PC-3 (cell line): ENCODE measurements around the gene CCDC185. TPM values are rescaled to one million over a fixed set of nuclear protein-coding genes. Genes with fewer than 3 reads are reported as not detected.

ENCODE experiments used
- ATAC-seq: fragments of 200-7000 bp; cut with Tn5 transposase; 2 replicates; pipeline ENCODE4 v1.9.1; 2020; ENCODE audit warnings: mild to moderate bottlenecking, moderate library complexity
- BruUV-seq: library from RNA; stranded (reverse); fragments of 400-500 nt; replicated peaks from 2 replicates; lab custom pipeline; 2021; lab: Mats Ljungman, UMichigan
- CTCF ChIA-PET: fragments of 300-600 bp; sonication (Branson Sonifier 250); formaldehyde crosslinking; loops from one replicate; lab custom pipeline; 2022; ENCODE audit warnings: antibody characterized with exemption; lab: Charles Lee
- POLR2A ChIA-PET: fragments of 300-600 bp; sonication (Branson Sonifier 250); formaldehyde crosslinking; loops from one replicate; lab custom pipeline; 2022; ENCODE audit warnings: antibody characterized with exemption; ENCODE audit not compliant: unreplicated experiment; lab: Charles Lee
- DNase-seq: peaks from one replicate; pipeline ENCODE4 v3.0.0-alpha.2; 2015
- H2AFZ ChIP-seq: fragments of 300-600 bp; sonication (generic); 2 replicates; pipeline ENCODE4 v1.6.0; 2016; ENCODE audit warnings: antibody characterized with exemption, low read length
- H3F3A ChIP-seq: fragments of 300-600 bp; sonication (generic); one replicate; pipeline ENCODE4 v1.6.0; 2017; ENCODE audit warnings: antibody characterized with exemption, low read length, control low read depth, mild to moderate bottlenecking; ENCODE audit not compliant: unreplicated experiment
- H3K27ac ChIP-seq: fragments of 300-600 bp; sonication (generic); 2 replicates; pipeline ENCODE4 v1.5.1; 2016; ENCODE audit warnings: mild to moderate bottlenecking, low read length
- H3K27me3 ChIP-seq: fragments of 300-600 bp; sonication (generic); 2 replicates; pipeline ENCODE4 v1.6.1; 2016; ENCODE audit warnings: low read length, mixed read lengths
- H3K36me3 ChIP-seq: fragments of 300-600 bp; sonication (generic); 2 replicates; pipeline ENCODE4 v1.6.1; 2016; ENCODE audit warnings: low read depth, mixed run types, low read length, mixed read lengths
- H3K4me1 ChIP-seq: fragments of 300-600 bp; sonication (generic); 2 replicates; pipeline ENCODE4 v1.5.1; 2016; ENCODE audit warnings: low read length; ENCODE audit not compliant: insufficient read depth
- H3K4me2 ChIP-seq: fragments of 300-600 bp; sonication (generic); 2 replicates; pipeline ENCODE4 v1.6.0; 2016; ENCODE audit warnings: low read length
- H3K4me3 ChIP-seq: fragments of 300-600 bp; sonication (generic); 2 replicates; pipeline ENCODE4 v1.5.1; 2016; ENCODE audit warnings: mild to moderate bottlenecking, low read length, mixed read lengths
- H3K79me2 ChIP-seq: fragments of 300-600 bp; sonication (generic); 2 replicates; pipeline ENCODE4 v1.6.1; 2017; ENCODE audit warnings: low read length, mixed read lengths
- H3K9ac ChIP-seq: fragments of 300-600 bp; sonication (generic); 2 replicates; pipeline ENCODE4 v1.6.0; 2016; ENCODE audit warnings: mild to moderate bottlenecking, low read length
- H3K9me2 ChIP-seq: fragments of 300-600 bp; sonication (generic); replicated peaks from 2 replicates; pipeline ENCODE4 v1.6.1; 2016; ENCODE audit warnings: mixed run types, low read length, mixed read lengths
- H3K9me3 ChIP-seq: fragments of 300-600 bp; sonication (generic); 2 replicates; pipeline ENCODE4 v1.6.1; 2016; ENCODE audit warnings: low read length, mixed read lengths
- H4K20me1 ChIP-seq: fragments of 300-600 bp; sonication (generic); 2 replicates; pipeline ENCODE4 v1.6.1; 2016; ENCODE audit warnings: low read length, mixed read lengths
- EZH2 ChIP-seq: fragments of 300-600 bp; sonication (generic); IDR thresholded peaks from one replicate; pipeline ENCODE4 v1.6.1; 2017; ENCODE audit warnings: antibody characterized with exemption, mild to moderate bottlenecking, low read length; ENCODE audit not compliant: unreplicated experiment
- EZH2phosphoT487 ChIP-seq: fragments of 300-600 bp; sonication (generic); IDR thresholded peaks from 2 replicates; pipeline ENCODE4 v1.6.1; 2018; ENCODE audit warnings: mild to moderate bottlenecking, antibody characterized with exemption, low read length, borderline replicate concordance
- intact Hi-C: fragments of 100-400 bp; cut with micrococcal nuclease; formaldehyde crosslinking; loops from 2 replicates; pipeline ENCODE4 v1.9.0; 2023
- total RNA-seq: library from RNA; depleted of rRNA; stranded (reverse); fragments of >200 nt; gene quantifications from 2 replicates; pipeline ENCODE4 v1.2.3, GENCODE V29; 2014
- TF ChIP-seq, protein P1 (sequence below): fragments of 300-600 bp; sonication (generic); conservative IDR thresholded peaks from 2 replicates; pipeline ENCODE4 v1.5.1; 2017; ENCODE audit warnings: antibody characterized with exemption, low read depth, mild to moderate bottlenecking, low read length

Gene CCDC185
- total RNA-seq, 1 experiment from 2014 or later = not detected

DNA sequence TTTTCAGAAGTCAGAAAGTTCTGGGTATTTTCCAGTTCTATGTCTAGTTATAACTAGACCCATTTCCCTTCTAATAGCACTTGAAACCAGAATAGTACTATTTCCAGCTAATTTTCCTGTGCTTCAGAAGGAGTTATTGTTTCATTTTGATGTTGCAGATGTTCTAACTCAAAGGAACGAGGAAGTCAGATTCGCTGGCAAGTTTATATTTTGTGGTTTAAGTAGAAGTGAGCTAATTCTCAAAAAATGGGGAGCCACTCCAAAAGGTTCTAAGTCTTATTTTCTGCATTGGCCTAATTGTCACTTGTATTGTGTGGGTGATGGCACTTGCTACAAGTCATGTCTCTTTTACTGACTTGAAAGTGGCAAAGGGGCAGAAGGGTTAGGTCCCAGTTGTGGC lies 18.1 kb downstream of the CCDC185 start:
- Histone ChIP-seq H3F3A (no peaks in the 10 kb centered on the region), H4K20me1 (no peaks in the 10 kb centered on the region), H3K9me3 (no peaks in the 10 kb centered on the region), H3K79me2 (no peaks in the 10 kb centered on the region), H3K9ac (no peak overlapping the region), H3K4me3 (no peak overlapping the region), H3K36me3 (no peaks in the 10 kb centered on the region), H3K27me3 (peaks cover 78% of the 10 kb centered on the region), H3K4me2 (no peak overlapping the region), H3K9me2 (no peaks in the 10 kb centered on the region), H3K4me1 (no peaks in the 10 kb centered on the region), H3K27ac (no peak overlapping the region), H2AFZ (no peak overlapping the region)
- ChIA-PET CTCF (no interaction called here), POLR2A (no interaction called here)
- ATAC-seq (no peak), DNase-seq (no peak)
- intact Hi-C loops = no loop called here
- TF ChIP-seq EZH2 = no peak
- no peak for TF ChIP-seq EZH2phosphoT487
- TF ChIP-seq, protein P1, sequence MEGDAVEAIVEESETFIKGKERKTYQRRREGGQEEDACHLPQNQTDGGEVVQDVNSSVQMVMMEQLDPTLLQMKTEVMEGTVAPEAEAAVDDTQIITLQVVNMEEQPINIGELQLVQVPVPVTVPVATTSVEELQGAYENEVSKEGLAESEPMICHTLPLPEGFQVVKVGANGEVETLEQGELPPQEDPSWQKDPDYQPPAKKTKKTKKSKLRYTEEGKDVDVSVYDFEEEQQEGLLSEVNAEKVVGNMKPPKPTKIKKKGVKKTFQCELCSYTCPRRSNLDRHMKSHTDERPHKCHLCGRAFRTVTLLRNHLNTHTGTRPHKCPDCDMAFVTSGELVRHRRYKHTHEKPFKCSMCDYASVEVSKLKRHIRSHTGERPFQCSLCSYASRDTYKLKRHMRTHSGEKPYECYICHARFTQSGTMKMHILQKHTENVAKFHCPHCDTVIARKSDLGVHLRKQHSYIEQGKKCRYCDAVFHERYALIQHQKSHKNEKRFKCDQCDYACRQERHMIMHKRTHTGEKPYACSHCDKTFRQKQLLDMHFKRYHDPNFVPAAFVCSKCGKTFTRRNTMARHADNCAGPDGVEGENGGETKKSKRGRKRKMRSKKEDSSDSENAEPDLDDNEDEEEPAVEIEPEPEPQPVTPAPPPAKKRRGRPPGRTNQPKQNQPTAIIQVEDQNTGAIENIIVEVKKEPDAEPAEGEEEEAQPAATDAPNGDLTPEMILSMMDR = no peak
- no TSS peak for BruUV-seq

DNA sequence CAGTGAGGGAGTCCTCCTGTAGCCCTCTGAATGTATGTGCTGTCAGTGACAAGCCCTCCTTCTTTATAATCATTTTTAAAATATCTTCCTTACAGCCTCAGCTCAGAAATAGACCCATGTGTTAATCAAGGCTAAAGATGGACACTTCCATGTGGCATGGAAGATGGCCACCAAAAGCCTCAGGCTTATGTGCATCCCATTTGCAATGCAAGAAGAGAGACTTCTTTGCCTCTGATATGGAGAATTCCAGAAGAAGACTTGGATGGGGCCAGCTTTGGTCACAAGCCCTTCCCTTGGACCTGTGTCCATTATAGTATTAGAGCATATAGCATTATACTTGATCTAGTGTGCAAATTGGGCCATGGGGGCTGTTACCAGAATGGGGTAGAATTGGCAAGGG lies 18.5 kb downstream of the CCDC185 start:
- Histone ChIP-seq H3K36me3 (no peaks in the 10 kb centered on the region), H3K9me3 (no peaks in the 10 kb centered on the region), H3K27me3 (peaks cover 75% of the 10 kb centered on the region), H3K27ac (no peak overlapping the region), H3K4me3 (no peak overlapping the region), H3K4me2 (no peak overlapping the region), H3K4me1 (no peaks in the 10 kb centered on the region), H4K20me1 (no peaks in the 10 kb centered on the region), H3K9me2 (no peaks in the 10 kb centered on the region), H3K9ac (no peak overlapping the region), H3F3A (no peaks in the 10 kb centered on the region), H3K79me2 (no peaks in the 10 kb centered on the region), H2AFZ (no peak overlapping the region)
- no peak for TF ChIP-seq EZH2phosphoT487
- TF ChIP-seq EZH2 = no peak
- TF ChIP-seq, protein P1 = no peak
- intact Hi-C loops = no loop called here
- ATAC-seq (no peak), DNase-seq (no peak)
- POLR2A ChIA-PET = no interaction called here
- CTCF ChIA-PET = no interaction called here
- no TSS peak for BruUV-seq

DNA sequence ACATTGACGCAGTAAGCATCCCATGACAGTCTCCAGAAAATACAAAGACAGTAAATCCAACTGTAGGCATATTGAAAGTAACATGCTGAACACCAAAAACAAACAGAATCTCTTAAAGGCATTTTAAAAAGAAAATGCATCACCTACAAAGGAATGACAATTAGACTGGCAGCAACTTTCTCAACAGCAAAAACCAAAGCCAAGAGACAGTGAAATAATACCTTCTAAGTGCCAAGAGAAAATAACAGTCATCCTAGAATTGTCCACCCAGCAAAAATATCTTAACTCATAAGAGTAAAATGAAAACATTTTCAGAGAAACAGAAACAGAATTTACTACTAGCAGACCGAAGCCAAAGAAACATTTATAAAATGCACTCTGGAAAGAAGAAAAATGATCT lies 20.0 kb downstream of the CCDC185 start:
- H3F3A ChIP-seq = no peaks in the 10 kb centered on the region
- H4K20me1 ChIP-seq = no peaks in the 10 kb centered on the region
- no TSS peak for BruUV-seq
- ATAC-seq (no peak), DNase-seq (no peak)
- ChIA-PET CTCF (no interaction called here), POLR2A (no interaction called here)
- no peak overlapping the region for H3K27ac ChIP-seq
- H3K4me3 ChIP-seq = no peak overlapping the region
- intact Hi-C loops = no loop called here
- no peaks in the 10 kb centered on the region for H3K79me2 ChIP-seq
- H3K36me3 ChIP-seq = no peaks in the 10 kb centered on the region
- no peaks in the 10 kb centered on the region for H3K9me2 ChIP-seq
- no peak overlapping the region for H2AFZ ChIP-seq
- peaks cover 72% of the 10 kb centered on the region for H3K27me3 ChIP-seq
- H3K4me2 ChIP-seq = no peak overlapping the region
- H3K9ac ChIP-seq = no peak overlapping the region
- H3K9me3 ChIP-seq = no peaks in the 10 kb centered on the region
- no peaks in the 10 kb centered on the region for H3K4me1 ChIP-seq
- TF ChIP-seq EZH2phosphoT487 (no peak), EZH2 (no peak)
- TF ChIP-seq, protein P1 = no peak
